Measurements from ENCODE around the gene FN3KRP. TPM values are rescaled to one million over a fixed set of nuclear protein-coding genes. Genes with fewer than 3 reads are reported as not detected.

FN3KRP gene
- total RNA-seq, 1 experiment from 2014 or later: 19.7 TPM

GRCh38 chr17:82704886-82705285 lies 11.6 kb upstream of the FN3KRP start:
- Mint-ChIP-seq H3K27me3 (ENCODE audit: low read depth) (peaks cover 13% of the 10 kb centered on the region), H3K4me3 (no peak overlapping the region), H3K36me3 (no peaks in the 10 kb centered on the region), H3K4me1 (no peaks in the 10 kb centered on the region), H3K27ac (no peak overlapping the region), H3K9me3 (no peaks in the 10 kb centered on the region)
- POLR2A ChIA-PET: no interaction called here
- DNase-seq (ENCODE audit: low spot score) (no peak), ATAC-seq (no peak)
- CTCF ChIA-PET: no interaction called here
- TF ChIP-seq FOXK1 (CRISPR knock-in tag; IDR thresholded peaks at IDR 0.05): no peak
- TF ChIP-seq ZNF219 (CRISPR knock-in tag; IDR thresholded peaks at IDR 0.05; ENCODE audit: borderline replicate concordance): no peak
- TF ChIP-seq SMAD4 (CRISPR knock-in tag; IDR thresholded peaks at IDR 0.05): no peak
- TF ChIP-seq NFATC4 (CRISPR knock-in tag; IDR thresholded peaks at IDR 0.05): no peak
- no peak for TF ChIP-seq HMGXB4 (CRISPR knock-in tag; IDR thresholded peaks at IDR 0.05)
- TF ChIP-seq JUN (CRISPR knock-in tag; IDR thresholded peaks at IDR 0.05): no peak
- no peak for TF ChIP-seq OVOL2 (CRISPR knock-in tag; IDR thresholded peaks at IDR 0.05; ENCODE audit: borderline replicate concordance)
- no peak for TF ChIP-seq ATF2 (CRISPR knock-in tag; IDR thresholded peaks at IDR 0.05; ENCODE audit: borderline replicate concordance, low read depth)
- TF ChIP-seq IRF1 (CRISPR knock-in tag; IDR thresholded peaks at IDR 0.05): no peak
- TF ChIP-seq ATF1 (CRISPR knock-in tag; IDR thresholded peaks at IDR 0.05): no peak
- TF ChIP-seq MLX (CRISPR knock-in tag; IDR thresholded peaks at IDR 0.05): no peak
- no peak for TF ChIP-seq ZNF121 (CRISPR knock-in tag; IDR thresholded peaks at IDR 0.05)
- TF ChIP-seq FOXP1 (CRISPR knock-in tag; IDR thresholded peaks at IDR 0.05; ENCODE audit: borderline replicate concordance): no peak
- TF ChIP-seq ZSCAN18 (CRISPR knock-in tag; IDR thresholded peaks at IDR 0.05): no peak
- no peak for TF ChIP-seq TEAD4 (CRISPR knock-in tag; IDR thresholded peaks at IDR 0.05)
- TF ChIP-seq STAT6 (CRISPR knock-in tag; conservative IDR thresholded peaks at IDR 0.05; ENCODE audit: low read depth): no peak
- no peak for TF ChIP-seq ELF4 (CRISPR knock-in tag; IDR thresholded peaks at IDR 0.05; ENCODE audit: low read depth)

- CTCF ChIA-PET: no interaction called here
- Mint-ChIP-seq H3K27ac (no peak overlapping the region), H3K4me1 (no peaks in the 10 kb centered on the region), H3K9me3 (no peaks in the 10 kb centered on the region), H3K27me3 (ENCODE audit: low read depth) (peaks cover 4% of the 10 kb centered on the region), H3K36me3 (no peaks in the 10 kb centered on the region), H3K4me3 (no peak overlapping the region)
- ATAC-seq: no peak
- POLR2A ChIA-PET: no interaction called here
- no peak for DNase-seq (ENCODE audit: low spot score)
- TF ChIP-seq IRF1 (CRISPR knock-in tag; IDR thresholded peaks at IDR 0.05) (no peak), SMAD4 (CRISPR knock-in tag; IDR thresholded peaks at IDR 0.05) (no peak), AR (CRISPR knock-in tag; IDR thresholded peaks at IDR 0.05) (no peak), MLX (CRISPR knock-in tag; IDR thresholded peaks at IDR 0.05) (no peak), E2F5 (CRISPR knock-in tag; IDR thresholded peaks at IDR 0.05) (no peak), CBFB (CRISPR knock-in tag; IDR thresholded peaks at IDR 0.05; ENCODE audit: low read depth) (no peak), FOXJ3 (CRISPR knock-in tag; IDR thresholded peaks at IDR 0.05; ENCODE audit: borderline replicate concordance) (no peak)
Observed at GRCh38 chr17:82705756-82706155, 10.8 kb upstream of the FN3KRP start.

All from WTC11 (cell line).